Fibroblast of lung (primary cell): ENCODE data around the gene COMMD10.

Experiments
- EZH2 ChIP-seq: IDR thresholded peaks from 2 replicates; pipeline ENCODE4 v1.5.1; 2012; ENCODE audit warnings: low read length, control low read depth, mild to moderate bottlenecking; ENCODE audit errors: missing control alignments
- TF ChIP-seq, protein P1 (sequence below), 2 donors: IDR thresholded peaks in 1 of 2; conservative IDR thresholded peaks in 1 of 2; 1 replicate in 1 of 2; 2 replicates in 1 of 2; pipeline ENCODE4 v1.5.1; 2011 to 2012; ENCODE audit warnings: low read length in 2 of 2, control low read depth in 1 of 2, inconsistent platforms in 1 of 2, low read depth in 1 of 2, mild to moderate bottlenecking in 1 of 2

DNA sequence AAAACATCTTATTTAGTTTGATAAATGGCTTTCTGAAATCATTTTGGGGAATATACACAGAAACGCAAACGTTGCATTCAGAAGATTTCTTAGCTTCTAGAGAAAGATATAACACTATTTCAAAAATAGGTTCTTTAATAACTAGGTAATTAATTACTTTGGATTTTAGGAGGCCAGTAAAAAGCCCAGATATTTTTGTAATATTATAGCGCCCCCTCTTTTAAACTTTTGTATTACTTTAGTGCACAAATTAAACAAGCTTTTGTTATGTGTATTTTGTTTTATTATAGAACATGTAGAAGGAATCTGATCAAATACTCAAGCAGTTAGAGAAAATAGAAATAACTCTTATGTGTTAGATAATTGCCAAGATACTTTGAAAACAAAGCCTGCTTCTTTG, 57.7 kb downstream of the COMMD10 start:
- TF ChIP-seq, protein P1, sequence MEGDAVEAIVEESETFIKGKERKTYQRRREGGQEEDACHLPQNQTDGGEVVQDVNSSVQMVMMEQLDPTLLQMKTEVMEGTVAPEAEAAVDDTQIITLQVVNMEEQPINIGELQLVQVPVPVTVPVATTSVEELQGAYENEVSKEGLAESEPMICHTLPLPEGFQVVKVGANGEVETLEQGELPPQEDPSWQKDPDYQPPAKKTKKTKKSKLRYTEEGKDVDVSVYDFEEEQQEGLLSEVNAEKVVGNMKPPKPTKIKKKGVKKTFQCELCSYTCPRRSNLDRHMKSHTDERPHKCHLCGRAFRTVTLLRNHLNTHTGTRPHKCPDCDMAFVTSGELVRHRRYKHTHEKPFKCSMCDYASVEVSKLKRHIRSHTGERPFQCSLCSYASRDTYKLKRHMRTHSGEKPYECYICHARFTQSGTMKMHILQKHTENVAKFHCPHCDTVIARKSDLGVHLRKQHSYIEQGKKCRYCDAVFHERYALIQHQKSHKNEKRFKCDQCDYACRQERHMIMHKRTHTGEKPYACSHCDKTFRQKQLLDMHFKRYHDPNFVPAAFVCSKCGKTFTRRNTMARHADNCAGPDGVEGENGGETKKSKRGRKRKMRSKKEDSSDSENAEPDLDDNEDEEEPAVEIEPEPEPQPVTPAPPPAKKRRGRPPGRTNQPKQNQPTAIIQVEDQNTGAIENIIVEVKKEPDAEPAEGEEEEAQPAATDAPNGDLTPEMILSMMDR (conservative IDR thresholded peaks at IDR 0.05 in 1 of 2, IDR thresholded peaks at IDR 0.05 in 1 of 2; ENCODE audit: low read depth in 1 of 2, low read length in 2 of 2): no peak
- no peak for TF ChIP-seq EZH2
